Testis (tissue), 2 donors: ENCODE measurements around the gene PACS1.

Source experiments
- CTCF ChIP-seq, 3 experiments: fragments of 450-650 bp in 2 of 3; fragments of 200-600 bp in 1 of 3; sonication (generic) in 1 of 3; IDR thresholded peaks; one replicate each; pipeline ENCODE4 v1.5.1; 2016 to 2019; ENCODE audit warnings: antibody characterized with exemption in 3 of 3, mild to moderate bottlenecking in 2 of 3, moderate library complexity in 1 of 3
- POLR2A ChIP-seq: fragments of 450-650 bp; IDR thresholded peaks from one replicate; pipeline ENCODE4 v1.6.1; 2017; ENCODE audit warnings: antibody characterized with exemption, mild to moderate bottlenecking, moderate library complexity

GRCh38 chr11:66101066-66101464 is 31.0 kb downstream of the PACS1 start:
- TF ChIP-seq CTCF (IDR thresholded peaks at IDR 0.05) (no peak), POLR2A (no peak)
